Neural progenitor cell (in vitro differentiated cells): ENCODE data around the gene GGTLC1. TPM values are rescaled to one million over a fixed set of nuclear protein-coding genes. Genes with fewer than 3 reads are reported as not detected.

Source experiments
- DNase-seq: peaks from one replicate; pipeline ENCODE4 v3.0.0-alpha.2; 2016; ENCODE audit warnings: low spot score
- H2AFZ ChIP-seq: fragments of 200-600 bp; sonication (generic); replicated peaks from 2 replicates; pipeline ENCODE4 v1.6.1; 2016; ENCODE audit warnings: antibody characterized with exemption
- H3F3A ChIP-seq: fragments of 200-600 bp; sonication (generic); 2 replicates; pipeline ENCODE4 v1.6.1; 2016; ENCODE audit warnings: antibody characterized with exemption, low read depth
- H3K27ac ChIP-seq: fragments of 200-600 bp; sonication (generic); 2 replicates; pipeline ENCODE4 v1.5.1; 2016; ENCODE audit warnings: mild to moderate bottlenecking
- H3K27me3 ChIP-seq: fragments of 200-600 bp; sonication (generic); 2 replicates; pipeline ENCODE4 v1.6.1; 2016; ENCODE audit warnings: mild to moderate bottlenecking, moderate library complexity
- H3K36me3 ChIP-seq: fragments of 200-600 bp; sonication (generic); 2 replicates; pipeline ENCODE4 v1.5.1; 2016
- H3K4me1 ChIP-seq: fragments of 200-600 bp; sonication (generic); 2 replicates; pipeline ENCODE4 v1.6.1; 2016; ENCODE audit warnings: mixed run types
- H3K4me2 ChIP-seq: fragments of 200-600 bp; sonication (generic); 2 replicates; pipeline ENCODE4 v1.6.1; 2016
- H3K4me3 ChIP-seq: fragments of 200-600 bp; sonication (generic); 2 replicates; pipeline ENCODE4 v1.5.1; 2016
- H3K79me2 ChIP-seq: fragments of 200-600 bp; sonication (generic); 2 replicates; pipeline ENCODE4 v1.6.1; 2016; ENCODE audit warnings: low read depth
- H3K9ac ChIP-seq: fragments of 200-600 bp; sonication (generic); 2 replicates; pipeline ENCODE4 v1.6.1; 2016
- H3K9me3 ChIP-seq: fragments of 200-600 bp; sonication (generic); 2 replicates; pipeline ENCODE4 v1.5.1; 2016; ENCODE audit warnings: low read depth
- H4K20me1 ChIP-seq: fragments of 200-600 bp; sonication (generic); 2 replicates; pipeline ENCODE4 v1.6.1; 2016; ENCODE audit warnings: low read depth
- H3K27ac Mint-ChIP-seq: 3 replicates; pipeline ENCODE4 v1.8.0; 2021; ENCODE audit warnings: mixed read lengths
- H3K27me3 Mint-ChIP-seq: 2 replicates; pipeline ENCODE4 v1.8.0; 2022; ENCODE audit warnings: low read depth, mild to moderate bottlenecking, inconsistent platforms, moderate library complexity, mixed read lengths; ENCODE audit not compliant: insufficient read depth
- H3K36me3 Mint-ChIP-seq: 3 replicates; pipeline ENCODE4 v1.8.0; 2021; ENCODE audit warnings: mixed read lengths
- H3K4me1 Mint-ChIP-seq: 3 replicates; pipeline ENCODE4 v1.8.0; 2021; ENCODE audit warnings: mixed read lengths
- H3K4me3 Mint-ChIP-seq: 3 replicates; pipeline ENCODE4 v1.8.0; 2021; ENCODE audit warnings: mild to moderate bottlenecking, moderate library complexity, mixed read lengths
- H3K9me3 Mint-ChIP-seq: 3 replicates; pipeline ENCODE4 v1.8.0; 2020; ENCODE audit warnings: mixed read lengths
- CTCF ChIP-seq: fragments of 200-600 bp; sonication (generic); IDR thresholded peaks from 2 replicates; pipeline ENCODE4 v1.5.1; 2017; ENCODE audit warnings: antibody characterized with exemption, mild to moderate bottlenecking
- EZH2 ChIP-seq: fragments of 200-600 bp; sonication (generic); IDR thresholded peaks from 2 replicates; pipeline ENCODE4 v1.6.1; 2017; ENCODE audit warnings: antibody characterized with exemption, mild to moderate bottlenecking, moderate library complexity
- EZH2phosphoT487 ChIP-seq: fragments of 200-600 bp; sonication (generic); IDR thresholded peaks from 2 replicates; pipeline ENCODE4 v1.6.1; 2017; ENCODE audit warnings: antibody characterized with exemption
- total RNA-seq: library from RNA; depleted of rRNA; stranded (reverse); fragments of >200 nt; gene quantifications from 2 replicates; pipeline ENCODE4 v1.2.3, GENCODE V29; 2015; ENCODE audit warnings: low replicate concordance

Gene GGTLC1
- total RNA-seq, 1 donor from 2014 or later = not detected

GRCh38 chr20:23967616-23967979 is 21.0 kb downstream of the GGTLC1 start:
- no peak for DNase-seq
- H3K9me3 Mint-ChIP-seq = peaks cover 16% of the 10 kb centered on the region
- H3K36me3 ChIP-seq = no peaks in the 10 kb centered on the region
- peaks cover 17% of the 10 kb centered on the region for H3K9me3 ChIP-seq
- no peaks in the 10 kb centered on the region for H3K4me1 Mint-ChIP-seq
- no peak overlapping the region for H3K9ac ChIP-seq
- H3K4me1 ChIP-seq = no peaks in the 10 kb centered on the region
- H3K4me2 ChIP-seq = no peak overlapping the region
- no peak overlapping the region for H3K4me3 ChIP-seq
- no peak overlapping the region for H3K27ac Mint-ChIP-seq
- H3K4me3 Mint-ChIP-seq = no peak overlapping the region
- no peak overlapping the region for H3K27ac ChIP-seq
- H3K27me3 Mint-ChIP-seq = peaks cover 3% of the 10 kb centered on the region
- no peaks in the 10 kb centered on the region for H3K27me3 ChIP-seq
- H2AFZ ChIP-seq = no peak overlapping the region
- H3F3A ChIP-seq = no peaks in the 10 kb centered on the region
- no peaks in the 10 kb centered on the region for H3K79me2 ChIP-seq
- no peaks in the 10 kb centered on the region for H4K20me1 ChIP-seq
- no peak for TF ChIP-seq EZH2phosphoT487
- no peak for TF ChIP-seq CTCF
- TF ChIP-seq EZH2 = no peak
- H3K36me3 Mint-ChIP-seq = no peaks in the 10 kb centered on the region

GRCh38 chr20:23966927-23967615 is 21.5 kb downstream of the GGTLC1 start:
- Histone ChIP-seq H3K79me2 (no peaks in the 10 kb centered on the region), H3K4me1 (no peaks in the 10 kb centered on the region), H3K27ac (no peak overlapping the region), H3K27me3 (no peaks in the 10 kb centered on the region), H4K20me1 (no peaks in the 10 kb centered on the region), H3K4me3 (no peak overlapping the region), H3K9me3 (peaks cover 17% of the 10 kb centered on the region), H3K9ac (no peak overlapping the region), H3K36me3 (no peaks in the 10 kb centered on the region), H3F3A (no peaks in the 10 kb centered on the region), H2AFZ (no peak overlapping the region), H3K4me2 (no peak overlapping the region)
- peaks cover 19% of the 10 kb centered on the region for H3K9me3 Mint-ChIP-seq
- H3K4me1 Mint-ChIP-seq = no peaks in the 10 kb centered on the region
- no peaks in the 10 kb centered on the region for H3K36me3 Mint-ChIP-seq
- H3K4me3 Mint-ChIP-seq = no peak overlapping the region
- H3K27ac Mint-ChIP-seq = no peak overlapping the region
- TF ChIP-seq CTCF (no peak), EZH2phosphoT487 (no peak), EZH2 (no peak)
- no peak for DNase-seq
- peaks cover 3% of the 10 kb centered on the region for H3K27me3 Mint-ChIP-seq

- no peak overlapping the region for H3K4me3 ChIP-seq
- no peak overlapping the region for H3K9ac ChIP-seq
- no peaks in the 10 kb centered on the region for H4K20me1 ChIP-seq
- no peaks in the 10 kb centered on the region for H3F3A ChIP-seq
- no peaks in the 10 kb centered on the region for H3K4me1 Mint-ChIP-seq
- no peaks in the 10 kb centered on the region for H3K36me3 Mint-ChIP-seq
- no peak overlapping the region for H3K27ac Mint-ChIP-seq
- no peaks in the 10 kb centered on the region for H3K27me3 ChIP-seq
- TF ChIP-seq EZH2 = no peak
- no peak for TF ChIP-seq CTCF
- no peak for TF ChIP-seq EZH2phosphoT487
- no peaks in the 10 kb centered on the region for H3K79me2 ChIP-seq
- peaks cover 20% of the 10 kb centered on the region for H3K9me3 Mint-ChIP-seq
- H3K9me3 ChIP-seq = peaks cover 17% of the 10 kb centered on the region
- no peak overlapping the region for H3K4me3 Mint-ChIP-seq
- H3K27me3 Mint-ChIP-seq = peaks cover 3% of the 10 kb centered on the region
- no peak overlapping the region for H3K27ac ChIP-seq
- no peaks in the 10 kb centered on the region for H3K4me1 ChIP-seq
- no peak overlapping the region for H3K4me2 ChIP-seq
- no peaks in the 10 kb centered on the region for H3K36me3 ChIP-seq
- no peak for DNase-seq
- no peak overlapping the region for H2AFZ ChIP-seq
Observed at GRCh38 chr20:23966298-23966697, 22.3 kb downstream of the GGTLC1 start.
